ENCODE measurements around the gene WFS1. TPM values are rescaled to one million over a fixed set of nuclear protein-coding genes. Genes with fewer than 3 reads are reported as not detected.
A peak's percentile ranks its signal among the peaks of the same experiment; 100 is the strongest.

WFS1 gene
- total and polyA plus RNA-seq, 2 of the 13 experiments (the other 11 are each of a cell fraction or from before 2014, with no cell fraction given): 39.1 to 42.2 TPM

DNA sequence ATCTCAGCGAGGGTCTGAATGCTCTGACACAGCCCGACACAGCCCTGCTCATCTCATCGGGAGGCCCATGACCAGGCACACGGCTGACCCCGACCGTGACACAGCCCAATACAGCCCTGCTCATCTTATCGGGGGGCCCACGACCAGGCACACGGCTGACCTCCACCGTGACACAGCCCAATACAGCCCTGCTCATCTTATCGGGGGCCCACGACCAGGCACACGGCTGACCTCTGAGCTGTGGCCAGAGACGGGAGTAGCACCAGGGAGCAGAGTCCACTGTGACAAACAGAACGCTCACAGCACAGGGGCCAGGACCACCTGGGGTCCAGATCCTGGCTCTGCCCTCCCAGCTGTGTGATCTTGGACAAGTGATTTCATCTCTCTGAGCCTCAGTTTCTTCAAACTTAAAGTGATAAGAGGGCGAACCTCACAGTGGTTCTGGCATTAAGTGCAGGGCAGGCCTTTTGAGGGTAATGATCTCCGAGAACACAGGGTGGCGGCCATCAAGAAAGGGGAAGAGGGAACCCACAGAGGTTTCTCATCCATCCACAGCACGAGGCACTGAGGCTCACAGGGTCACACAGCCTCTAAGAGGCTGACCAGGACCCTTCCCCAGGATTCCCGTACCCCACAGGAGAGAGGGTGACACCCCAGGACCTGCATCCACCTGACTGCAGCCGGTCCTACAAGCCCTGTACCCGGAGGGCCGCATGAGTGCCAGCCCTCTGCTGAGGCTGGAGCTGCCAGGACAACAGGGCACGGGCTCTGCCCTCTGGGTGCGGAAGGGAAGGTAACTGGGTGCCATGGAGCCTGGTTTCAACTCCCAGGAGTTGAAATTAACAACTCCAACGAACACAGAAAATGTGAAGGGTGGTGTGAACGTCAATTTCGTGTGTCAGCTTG, 60.1 kb downstream of the WFS1 start (continued):
- TF ChIP-seq ZNF687 (CRISPR knock-in tag; IDR thresholded peaks at IDR 0.05) (peak; percentile 68), ZBTB3 (CRISPR knock-in tag; IDR thresholded peaks at IDR 0.05; ENCODE audit: borderline replicate concordance, low read depth) (no peak), YEATS2 (CRISPR knock-in tag; IDR thresholded peaks at IDR 0.05; ENCODE audit: borderline replicate concordance) (no peak), PAXIP1 (CRISPR knock-in tag; conservative IDR thresholded peaks at IDR 0.05) (peak; percentile 87), SP140L (CRISPR knock-in tag; IDR thresholded peaks at IDR 0.05; ENCODE audit: borderline replicate concordance) (no peak), NR2F6 (IDR thresholded peaks at IDR 0.05) (0 out of 2 replicates have a peak, but pooled peaks have one; percentile 28), NR2F6 (CRISPR knock-in tag; IDR thresholded peaks at IDR 0.05) (0 out of 2 replicates have a peak, but pooled peaks have one; percentile 6), ZNF652 (CRISPR knock-in tag; IDR thresholded peaks at IDR 0.05; ENCODE audit: borderline replicate concordance, low read depth) (no peak), NFAT5 (CRISPR knock-in tag; IDR thresholded peaks at IDR 0.05) (no peak)
- TF ChIP-seq, protein P1, sequence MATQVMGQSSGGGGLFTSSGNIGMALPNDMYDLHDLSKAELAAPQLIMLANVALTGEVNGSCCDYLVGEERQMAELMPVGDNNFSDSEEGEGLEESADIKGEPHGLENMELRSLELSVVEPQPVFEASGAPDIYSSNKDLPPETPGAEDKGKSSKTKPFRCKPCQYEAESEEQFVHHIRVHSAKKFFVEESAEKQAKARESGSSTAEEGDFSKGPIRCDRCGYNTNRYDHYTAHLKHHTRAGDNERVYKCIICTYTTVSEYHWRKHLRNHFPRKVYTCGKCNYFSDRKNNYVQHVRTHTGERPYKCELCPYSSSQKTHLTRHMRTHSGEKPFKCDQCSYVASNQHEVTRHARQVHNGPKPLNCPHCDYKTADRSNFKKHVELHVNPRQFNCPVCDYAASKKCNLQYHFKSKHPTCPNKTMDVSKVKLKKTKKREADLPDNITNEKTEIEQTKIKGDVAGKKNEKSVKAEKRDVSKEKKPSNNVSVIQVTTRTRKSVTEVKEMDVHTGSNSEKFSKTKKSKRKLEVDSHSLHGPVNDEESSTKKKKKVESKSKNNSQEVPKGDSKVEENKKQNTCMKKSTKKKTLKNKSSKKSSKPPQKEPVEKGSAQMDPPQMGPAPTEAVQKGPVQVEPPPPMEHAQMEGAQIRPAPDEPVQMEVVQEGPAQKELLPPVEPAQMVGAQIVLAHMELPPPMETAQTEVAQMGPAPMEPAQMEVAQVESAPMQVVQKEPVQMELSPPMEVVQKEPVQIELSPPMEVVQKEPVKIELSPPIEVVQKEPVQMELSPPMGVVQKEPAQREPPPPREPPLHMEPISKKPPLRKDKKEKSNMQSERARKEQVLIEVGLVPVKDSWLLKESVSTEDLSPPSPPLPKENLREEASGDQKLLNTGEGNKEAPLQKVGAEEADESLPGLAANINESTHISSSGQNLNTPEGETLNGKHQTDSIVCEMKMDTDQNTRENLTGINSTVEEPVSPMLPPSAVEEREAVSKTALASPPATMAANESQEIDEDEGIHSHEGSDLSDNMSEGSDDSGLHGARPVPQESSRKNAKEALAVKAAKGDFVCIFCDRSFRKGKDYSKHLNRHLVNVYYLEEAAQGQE (IDR thresholded peaks at IDR 0.05; ENCODE audit: borderline replicate concordance in 1 of 2, low read depth in 1 of 2, low read length in 2 of 2): no peak
